Lower leg skin (tissue), 4 donors: ENCODE measurements around the gene PRR33. TPM values are rescaled to one million over a fixed set of nuclear protein-coding genes. Genes with fewer than 3 reads are reported as not detected.
"Not testable (repeated sequence)": the region's sequence is repeated elsewhere in the genome, so short reads cannot be mapped to it uniquely, and the experiment has no call there.

Experiments used
- DNase-seq, 2 donors: peaks; one replicate each; pipeline ENCODE4 v3.0.0-alpha.2; 2019; ENCODE audit warnings: low spot score in 2 of 2
- H3K4me3 ChIP-seq: fragments of 200-600 bp; sonication (generic); 2 replicates; pipeline ENCODE4 v1.5.1; 2017; ENCODE audit warnings: mild to moderate bottlenecking, low read depth; ENCODE audit not compliant: poor library complexity, severe bottlenecking
- CTCF ChIP-seq, 3 donors: fragments of 450-650 bp; IDR thresholded peaks; one replicate each; pipeline ENCODE4 v1.5.1; 2016; ENCODE audit warnings: antibody characterized with exemption in 3 of 3, mild to moderate bottlenecking in 3 of 3, moderate library complexity in 2 of 3
- POLR2A ChIP-seq, 2 donors: fragments of 450-650 bp; IDR thresholded peaks; one replicate each; pipeline ENCODE4 v1.6.1; 2016 to 2017; ENCODE audit warnings: antibody characterized with exemption in 2 of 2, mild to moderate bottlenecking in 1 of 2, moderate library complexity in 1 of 2
- whole genome bisulfite sequencing, 2 donors: methylation state at CpG; one replicate each; pipeline ENCODE4 v1.1.5; 2018; 5-methylcytosine and 5-hydroxymethylcytosine counted together
- intact Hi-C: fragments of 100-400 bp; cut with DNase I; formaldehyde crosslinking; loops from one replicate; pipeline ENCODE4 v1.15.0; 2023; ENCODE audit warnings: low total_unique reads
- total RNA-seq, 4 donors: library from RNA; depleted of rRNA; stranded (reverse); fragments of >200 nt; gene quantifications; one replicate each; pipeline ENCODE4 v1.1.0, GENCODE V29; 2016

Gene PRR33
- total RNA-seq, 4 donors from 2014 or later = not detected

- 44 to 52% methylated on average over 22 to 23 of the region's 28 CpGs for WGBS, 2 donors
- DNase-seq = no peak
- H3K4me3 ChIP-seq = no peak overlapping the region
- intact Hi-C loops = no loop called here
- TF ChIP-seq POLR2A (IDR thresholded peaks at IDR 0.05) = no peak
- no peak for TF ChIP-seq CTCF (IDR thresholded peaks at IDR 0.05)
Measured at GRCh38 chr11:1875093-1875850, 16.4 kb downstream of the PRR33 start.

GRCh38 chr11:1874441-1875092 is 17.1 kb downstream of the PRR33 start:
- WGBS, 2 donors = 35 to 58% methylated on average over 13 to 14 of the region's 17 CpGs
- DNase-seq, H3K4me3 ChIP-seq: not testable (repeated sequence)

GRCh38 chr11:1873813-1874150 is 17.9 kb downstream of the PRR33 start:
- 52 to 56% methylated on average over 15 to 16 of the region's 17 CpGs for WGBS, 2 donors
- intact Hi-C loops, H3K4me3 ChIP-seq, DNase-seq: not testable (repeated sequence)

More at GRCh38 chr11:1874441-1875092, 17.1 kb downstream of the PRR33 start:
- intact Hi-C loops = not testable (repeated sequence)

GRCh38 chr11:1873048-1873812 is 18.5 kb downstream of the PRR33 start:
- no peak for DNase-seq
- H3K4me3 ChIP-seq = no peak overlapping the region
- intact Hi-C loops = no loop called here
- WGBS, 2 donors = 28 to 34% methylated on average over 5 to 11 of the region's 11 CpGs
- TF ChIP-seq POLR2A (IDR thresholded peaks at IDR 0.05) = no peak

- TF ChIP-seq POLR2A (IDR thresholded peaks at IDR 0.05) = no peak
- no peak for TF ChIP-seq CTCF (IDR thresholded peaks at IDR 0.05)
- H3K4me3 ChIP-seq = no peak overlapping the region
- WGBS, 2 donors = 38 to 44% methylated on average over 14 to 25 of the region's 25 CpGs
- DNase-seq = no peak
- intact Hi-C loops = no loop called here
Measured at GRCh38 chr11:1872267-1872985, 19.3 kb downstream of the PRR33 start.

GRCh38 chr11:1871531-1871930 is 20.2 kb downstream of the PRR33 start:
- WGBS, 2 donors = 47 to 49% methylated on average over 15 of the region's 15 CpGs
- intact Hi-C loops = no loop called here
- TF ChIP-seq CTCF (IDR thresholded peaks at IDR 0.05) (no peak), POLR2A (IDR thresholded peaks at IDR 0.05) (no peak)
- DNase-seq = no peak
- H3K4me3 ChIP-seq = no peak overlapping the region
